HL-60/S4 (cell line): ENCODE measurements around the gene MED16.

Experiments
- in situ Hi-C: fragments of 300-500 bp; cut with MboI; formaldehyde crosslinking; loops from 2 replicates; pipeline ENCODE4 v1.14.3; 2022; ENCODE audit warnings: low sequenced_read_pairs

MED16 gene

GRCh38 chr19:929203-929890, 36.4 kb upstream of the MED16 start:
- in situ Hi-C loops: loop anchor here (10.0 kb wide), 1 partner anchor 315 kb away; the partner anchor contains the start of genes ATP5F1D and MIDN

- in situ Hi-C loops: loop anchor here (10.0 kb wide), 1 partner anchor 316 kb away; the partner anchor contains the start of genes ATP5F1D and MIDN
These were observed 35.6 kb upstream of the MED16 start for GRCh38 chr19:928471-929202.

DNA sequence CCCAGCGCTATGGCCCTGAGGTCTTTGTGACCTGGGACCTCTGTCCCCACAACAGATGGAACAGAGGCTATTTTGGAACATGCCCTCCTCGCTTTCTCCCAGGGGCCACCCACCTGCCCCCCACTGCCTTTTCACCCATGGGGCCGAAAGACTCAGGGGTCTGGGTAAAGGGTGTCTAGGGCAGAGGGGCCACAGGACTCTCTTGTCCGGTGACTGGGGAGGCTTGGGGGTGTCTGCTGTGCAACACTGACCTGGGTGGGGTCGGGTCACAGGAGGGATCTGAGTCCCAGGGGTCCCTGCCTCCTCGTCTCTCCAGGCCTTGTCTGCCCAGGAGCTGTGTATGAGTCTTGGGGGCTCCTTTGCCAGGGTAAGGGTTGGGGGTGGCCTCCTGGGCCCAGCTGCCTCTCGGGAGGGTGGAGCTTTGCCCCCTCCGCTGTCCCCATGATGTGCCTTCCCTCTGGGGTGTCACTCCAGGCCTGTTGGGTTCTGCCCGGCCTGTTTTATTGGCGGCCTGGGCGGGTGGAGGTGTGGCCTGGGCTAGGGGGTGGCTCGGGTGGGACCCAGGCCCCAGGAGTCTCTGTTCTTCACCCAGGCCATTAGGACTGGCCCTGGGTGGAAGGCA, 34.9 kb upstream of the MED16 start:
- in situ Hi-C loops: loop anchor here (10.0 kb wide), 1 partner anchor 317 kb away; the partner anchor contains the start of genes ATP5F1D and MIDN

DNA sequence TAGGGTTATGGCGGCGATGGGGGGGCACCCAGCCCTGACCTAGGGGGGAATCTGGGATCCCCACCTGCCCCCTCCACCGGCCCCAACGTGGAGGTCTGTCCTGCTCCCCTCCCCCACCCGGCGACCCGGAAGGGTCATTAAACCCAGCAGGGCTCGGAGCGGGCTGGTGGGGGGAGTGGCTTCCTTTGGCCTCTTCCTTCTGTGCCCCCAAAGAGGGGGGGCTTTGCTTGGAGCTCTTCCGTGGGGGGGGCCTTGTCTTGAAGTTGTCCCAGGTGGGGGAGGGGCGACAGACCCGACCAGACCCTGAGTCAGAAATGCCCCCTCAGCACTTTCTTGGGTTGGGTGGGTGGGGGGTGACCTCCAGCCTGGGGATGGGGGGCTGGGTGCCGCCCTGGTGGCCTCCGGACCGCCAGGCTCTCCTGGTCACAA, 34.4 kb upstream of the MED16 start:
- in situ Hi-C loops: loop anchor here (10.0 kb wide), 1 partner anchor 317 kb away; the partner anchor contains the start of genes ATP5F1D and MIDN

DNA sequence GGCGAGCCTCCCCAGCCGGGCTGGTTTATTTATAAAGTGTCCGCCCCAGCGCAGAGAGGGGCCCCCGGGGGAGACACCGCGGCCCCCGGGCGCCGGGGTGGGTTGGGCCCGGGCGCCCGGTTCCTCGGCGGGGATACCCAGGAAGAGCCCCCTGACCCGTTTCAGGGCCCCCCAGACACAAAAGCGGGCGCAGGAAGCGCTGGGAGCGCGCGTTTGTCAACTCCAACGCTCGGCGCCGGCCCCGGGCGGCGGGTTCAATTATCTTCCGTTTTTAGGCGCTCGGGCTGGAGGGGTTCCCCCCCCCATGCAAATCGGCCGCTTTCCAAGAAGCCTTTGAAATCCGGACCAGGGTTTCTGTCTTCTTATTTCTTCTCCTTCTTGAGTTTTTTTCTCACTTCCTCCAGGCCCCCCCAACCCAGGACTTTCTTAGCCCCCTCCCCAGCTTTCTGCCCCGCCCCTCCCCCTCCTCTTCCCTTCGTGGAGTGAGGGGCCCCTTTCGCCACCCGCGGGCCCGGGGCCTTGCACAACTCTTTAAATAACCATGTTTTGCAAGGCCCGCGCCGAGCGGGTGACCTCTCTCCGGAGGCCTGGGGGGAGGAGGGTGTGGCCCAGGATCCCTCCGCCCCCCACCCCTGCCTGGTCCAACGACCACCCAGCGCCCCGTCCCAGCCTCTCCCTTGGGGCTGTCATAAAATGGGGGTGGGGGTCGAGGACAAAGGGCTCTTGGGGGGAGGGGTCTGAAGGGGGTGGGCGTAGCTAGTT, 33.8 kb upstream of the MED16 start:
- in situ Hi-C loops: loop anchor here (10.0 kb wide), 1 partner anchor 318 kb away; the partner anchor contains the start of genes ATP5F1D and MIDN

DNA sequence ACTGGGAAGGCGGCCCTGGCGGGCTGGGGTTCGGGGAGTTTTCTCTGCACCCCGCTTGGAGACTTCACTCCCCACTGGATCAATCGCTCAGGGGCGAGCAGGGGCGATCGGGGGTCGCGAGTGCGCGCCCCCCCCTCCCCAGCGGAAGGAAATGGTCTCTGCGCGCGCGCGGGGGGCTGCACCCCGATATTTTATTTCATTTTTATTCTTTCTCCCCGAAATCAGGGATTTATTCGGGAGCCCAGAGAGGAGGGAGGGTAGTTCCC, 33.3 kb upstream of the MED16 start:
- in situ Hi-C loops: loop anchor here (10.0 kb wide), 1 partner anchor 319 kb away; the partner anchor contains the start of genes ATP5F1D and MIDN

- in situ Hi-C loops: loop anchor here (10.0 kb wide), 1 partner anchor 319 kb away; the partner anchor contains the start of genes ATP5F1D and MIDN
These were observed 32.7 kb upstream of the MED16 start, which contains the start of gene ARID3A for GRCh38 chr19:925526-926322. Gene ARID3A (plus strand): TSS chr19:926035. CDS start chr19:929529, 3,494 bp downstream.

DNA sequence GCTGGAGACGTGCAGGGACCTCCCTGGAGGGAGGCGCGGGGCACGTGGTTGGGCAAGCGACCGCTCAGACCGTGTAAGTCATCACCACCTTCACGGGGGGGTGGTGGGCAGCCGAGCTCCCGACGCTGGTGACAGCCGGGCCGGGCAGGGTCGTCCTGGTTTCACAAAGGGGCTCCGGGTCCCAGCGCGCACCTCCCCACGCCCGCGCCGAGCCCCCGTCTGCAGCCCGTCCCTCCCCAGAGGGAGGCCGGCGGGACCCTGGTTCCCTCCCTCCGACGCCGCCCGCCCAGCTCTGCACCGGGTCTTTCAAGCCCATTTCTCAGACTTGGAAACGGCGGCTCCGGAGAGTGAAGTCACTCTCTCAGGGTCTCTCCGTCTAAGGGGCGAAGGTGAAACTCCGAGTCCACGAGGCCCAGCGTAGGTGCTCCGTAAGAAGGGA, 32.1 kb upstream of the MED16 start:
- in situ Hi-C loops: loop anchor here (10.0 kb wide), 1 partner anchor 320 kb away; the partner anchor contains the start of genes ATP5F1D and MIDN

- in situ Hi-C loops: loop anchor here (5.0 to 10.0 kb wide), 3 partner anchors 58 to 320 kb away; partner anchors contain the start of genes ATP5F1D, MIDN and WDR18
These were observed 31.6 kb upstream of the MED16 start for GRCh38 chr19:924553-925086.

DNA sequence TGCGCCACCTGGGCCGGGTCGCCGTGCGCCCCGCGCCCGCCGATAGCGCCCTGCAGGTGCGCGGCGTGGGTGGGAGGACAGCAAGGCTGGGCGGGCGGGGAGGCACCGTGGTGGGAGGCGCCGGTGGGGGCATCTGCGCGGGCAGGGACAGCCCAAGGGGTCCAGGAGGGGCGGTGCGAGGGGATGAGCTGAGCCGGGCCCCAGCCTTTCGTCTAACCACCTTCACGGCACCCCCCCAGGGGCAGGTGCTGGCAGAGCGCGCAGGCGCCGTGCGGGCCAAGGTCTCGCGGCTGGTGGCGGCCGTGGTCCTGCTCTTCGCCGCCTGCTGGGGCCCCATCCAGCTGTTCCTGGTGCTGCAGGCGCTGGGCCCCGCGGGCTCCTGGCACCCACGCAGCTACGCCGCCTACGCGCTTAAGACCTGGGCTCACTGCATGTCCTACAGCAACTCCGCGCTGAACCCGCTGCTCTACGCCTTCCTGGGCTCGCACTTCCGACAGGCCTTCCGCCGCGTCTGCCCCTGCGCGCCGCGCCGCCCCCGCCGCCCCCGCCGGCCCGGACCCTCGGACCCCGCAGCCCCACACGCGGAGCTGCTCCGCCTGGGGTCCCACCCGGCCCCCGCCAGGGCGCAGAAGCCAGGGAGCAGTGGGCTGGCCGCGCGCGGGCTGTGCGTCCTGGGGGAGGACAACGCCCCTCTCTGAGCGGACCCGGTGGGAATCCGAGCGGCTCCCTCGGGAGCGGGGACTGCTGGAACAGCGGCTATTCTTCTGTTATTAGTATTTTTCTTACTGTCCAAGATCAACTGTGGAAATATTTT, 27.3 kb upstream of the MED16 start:
- in situ Hi-C loops: loop anchor here (5.0 to 10.0 kb wide), 3 partner anchors 62 to 325 kb away; partner anchors contain the start of genes ATP5F1D, MIDN and WDR18

GRCh38 chr19:919199-920050, 26.4 kb upstream of the MED16 start:
- in situ Hi-C loops: loop anchor here (5.0 to 10.0 kb wide), 3 partner anchors 63 to 325 kb away; partner anchors contain the start of genes ATP5F1D, MIDN and WDR18

GRCh38 chr19:918481-919198, 25.7 kb upstream of the MED16 start:
- in situ Hi-C loops: no loop called here

DNA sequence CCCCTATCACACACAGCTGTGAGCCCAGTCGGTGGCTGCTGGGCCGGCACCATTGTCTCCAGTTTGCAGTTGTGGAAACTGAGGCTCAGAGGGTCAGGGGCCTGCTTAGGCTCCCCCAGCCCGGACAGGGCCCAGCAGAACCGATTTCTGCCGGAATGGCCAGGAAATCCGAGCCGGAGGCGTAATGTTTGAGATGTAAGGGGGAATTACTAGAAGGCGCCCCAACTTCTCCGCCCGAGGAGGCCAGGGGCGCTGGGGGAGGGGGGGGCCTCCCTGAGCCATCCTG, 25.1 kb upstream of the MED16 start:
- in situ Hi-C loops: no loop called here

DNA sequence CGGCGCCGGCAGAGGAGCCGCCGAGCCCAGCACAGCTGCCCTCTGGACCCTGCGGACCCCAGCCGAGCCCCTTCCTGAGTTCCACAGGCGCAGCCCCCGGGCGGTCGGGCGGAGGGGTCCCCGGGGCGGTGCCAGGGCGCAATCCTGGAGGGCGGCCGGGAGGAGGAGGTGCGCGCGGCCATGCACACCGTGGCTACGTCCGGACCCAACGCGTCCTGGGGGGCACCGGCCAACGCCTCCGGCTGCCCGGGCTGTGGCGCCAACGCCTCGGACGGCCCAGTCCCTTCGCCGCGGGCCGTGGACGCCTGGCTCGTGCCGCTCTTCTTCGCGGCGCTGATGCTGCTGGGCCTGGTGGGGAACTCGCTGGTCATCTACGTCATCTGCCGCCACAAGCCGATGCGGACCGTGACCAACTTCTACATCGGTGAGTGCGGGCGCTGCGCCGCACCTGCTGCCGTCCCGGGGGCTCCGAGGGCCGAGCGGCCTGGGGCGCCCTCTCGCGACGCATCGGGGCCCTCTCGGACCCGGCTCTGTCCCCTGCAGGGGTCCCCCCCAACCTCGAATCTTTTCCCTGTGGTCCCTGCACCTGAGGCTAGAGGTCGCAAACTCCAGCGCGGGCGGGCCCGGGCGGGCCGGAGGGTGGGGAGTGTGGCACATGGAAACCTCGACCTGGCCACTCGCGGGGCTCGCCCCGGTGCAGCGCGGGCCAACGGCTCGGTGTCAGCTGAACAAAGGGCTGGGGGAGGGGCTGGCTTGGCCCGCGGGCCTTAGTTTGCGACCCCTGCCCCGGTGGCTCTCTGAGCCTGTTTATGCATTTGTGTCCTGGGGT, 24.6 kb upstream of the MED16 start, which contains the start of gene KISS1R:
KISS1R (plus strand) TSS at position 11 of the 829 bp plus-strand sequence; CDS start at position 181, 170 bp downstream.
- in situ Hi-C loops: no loop called here

GRCh38 chr19:916645-917322, 23.8 kb upstream of the MED16 start:
- in situ Hi-C loops: no loop called here
